Dermis microvascular lymphatic vessel endothelial cell (primary cell): ENCODE measurements around the gene SLC25A21. TPM values are rescaled to one million over a fixed set of nuclear protein-coding genes. Genes with fewer than 3 reads are reported as not detected.
A peak's percentile ranks its signal among the peaks of the same experiment; 100 is the strongest.

Experiments used
- DNase-seq, 2 donors: peaks; one replicate each; pipeline versions ENCODE4 v3.0.0 to v3.0.0-alpha.2; 2010; ENCODE audit warnings: low read depth in 2 of 2
- total RNA-seq: library from RNA; depleted of rRNA; stranded (reverse); fragments of >200 nt; gene quantifications from 2 replicates; pipeline ENCODE4 v1.2.1, GENCODE V29; 2014

The SLC25A21 gene
- total RNA-seq, 1 donor from 2014 or later = 1.0 TPM

DNA sequence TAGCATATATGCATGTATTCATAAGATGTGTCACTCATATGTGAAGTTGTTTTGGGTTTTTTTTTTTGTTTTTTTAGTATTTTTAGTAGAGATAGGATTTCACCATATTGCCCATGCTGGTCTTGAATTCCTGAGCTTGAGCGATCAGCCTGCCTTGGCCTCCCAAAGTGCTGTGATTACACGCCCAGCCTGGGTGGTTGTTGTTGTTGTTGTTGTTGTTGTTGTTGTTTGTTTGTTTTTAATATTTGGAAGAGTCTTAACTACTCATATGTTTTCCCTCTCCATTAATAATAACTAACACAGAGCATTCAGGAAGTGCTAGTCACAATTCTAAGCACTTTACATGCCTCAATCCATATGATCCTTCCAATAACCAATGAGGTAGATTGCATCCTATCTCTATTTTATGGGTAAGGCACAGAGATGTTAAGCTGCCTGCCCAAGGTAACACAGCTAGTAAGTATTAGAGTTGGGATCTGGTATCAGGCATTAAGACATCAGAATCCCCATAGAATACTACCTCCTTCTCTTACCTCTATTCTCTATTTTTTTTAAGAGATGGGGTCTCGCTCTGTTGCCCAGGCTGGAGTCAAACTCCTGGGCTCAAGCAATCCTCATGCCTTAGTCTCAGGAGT, 27.6 kb downstream of the SLC25A21 start:
- DNase-seq = no peak

DNA sequence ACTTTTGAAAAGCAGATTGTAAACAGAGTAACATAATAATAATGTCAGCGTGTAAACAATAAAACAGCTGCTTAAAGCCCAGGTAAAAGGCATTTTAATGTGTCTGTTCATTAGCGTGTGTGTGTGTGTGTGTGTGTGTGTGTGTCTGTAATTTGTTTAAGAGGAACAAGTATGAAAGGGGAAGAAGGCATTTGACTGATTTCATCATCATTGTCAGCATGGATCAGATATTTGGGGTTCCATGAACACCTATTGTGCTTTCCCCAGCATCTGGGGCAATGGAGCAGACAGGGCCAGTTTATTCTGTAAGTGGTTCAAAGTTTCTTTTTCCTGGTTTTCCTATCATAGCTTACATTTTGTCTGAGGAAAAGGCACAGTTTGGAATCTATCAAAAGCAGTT, 28.9 kb downstream of the SLC25A21 start:
- no peak for DNase-seq

DNA sequence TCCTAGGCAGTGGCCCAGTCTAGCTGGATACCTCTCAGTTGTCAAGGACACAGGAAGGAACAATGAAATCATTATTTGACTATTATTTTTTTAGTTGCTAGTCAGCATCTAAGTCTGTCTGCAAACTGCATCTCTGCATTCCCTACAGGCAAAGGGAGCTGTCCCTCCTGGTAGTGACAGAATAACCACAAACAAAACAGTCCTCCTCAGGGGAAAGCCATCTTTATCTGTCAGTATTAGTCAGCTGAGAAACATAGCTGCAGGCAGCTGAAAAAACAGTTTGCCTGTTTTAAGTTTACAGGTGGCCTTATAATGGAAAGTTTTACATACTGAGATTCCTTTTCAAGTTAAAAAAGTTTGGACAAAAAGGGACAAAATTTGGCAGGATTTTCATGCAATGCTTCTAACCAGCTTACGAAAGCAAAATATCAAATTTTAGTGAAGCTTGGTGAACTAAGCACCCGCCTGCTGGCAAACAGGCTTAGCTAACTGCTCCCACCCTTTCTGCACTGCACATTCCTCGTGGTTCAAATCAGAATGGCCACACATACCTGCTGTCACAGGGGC, 29.5 kb downstream of the SLC25A21 start:
- DNase-seq = peak; percentile 41 to 43

- DNase-seq = no peak
Measured at GRCh38 chr14:37140176-37140575, 32.2 kb downstream of the SLC25A21 start.

- no peak for DNase-seq
Measured at GRCh38 chr14:37139710-37140109, 32.7 kb downstream of the SLC25A21 start.

DNA sequence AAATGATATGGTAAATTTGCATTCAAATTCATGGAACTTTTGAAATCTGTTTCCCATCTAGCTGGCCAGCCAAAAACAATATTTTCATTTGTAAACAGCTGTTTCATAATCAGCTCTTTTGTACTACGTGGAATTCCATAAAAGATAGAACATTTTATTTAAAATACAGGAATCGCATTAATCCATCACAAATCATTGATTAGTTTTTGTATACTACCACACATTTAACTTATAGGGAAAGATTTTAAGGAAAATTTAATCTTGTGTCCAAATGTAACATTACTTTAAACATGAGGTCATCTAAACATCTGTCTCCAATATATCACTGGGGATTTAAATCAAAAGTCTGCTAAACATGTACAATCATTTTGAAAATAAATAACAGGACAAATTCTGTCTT, 33.5 kb downstream of the SLC25A21 start:
- DNase-seq = no peak

GRCh38 chr14:37133284-37133913, 39.0 kb downstream of the SLC25A21 start:
- DNase-seq = no peak

DNA sequence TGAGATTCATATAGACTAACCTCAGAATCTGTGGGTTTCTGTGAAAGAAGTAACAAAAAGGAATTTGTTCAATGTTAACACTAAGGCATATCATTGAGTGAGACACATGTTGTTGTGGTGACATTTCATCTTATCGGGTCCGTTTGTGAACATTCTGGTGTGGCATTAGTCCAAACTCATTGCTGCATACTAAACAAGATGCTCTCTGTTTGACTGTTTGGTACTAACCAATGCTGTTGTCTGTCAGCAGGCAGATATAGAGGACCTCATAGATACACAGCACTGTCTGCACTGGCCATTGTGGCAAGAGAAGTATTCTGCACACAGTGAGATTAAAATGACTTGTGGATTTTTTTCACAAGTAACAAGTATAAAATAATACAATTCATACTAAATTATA, 41.2 kb downstream of the SLC25A21 start:
- DNase-seq = no peak

- no peak for DNase-seq
Measured at GRCh38 chr14:37129047-37129446, 43.4 kb downstream of the SLC25A21 start.

DNA sequence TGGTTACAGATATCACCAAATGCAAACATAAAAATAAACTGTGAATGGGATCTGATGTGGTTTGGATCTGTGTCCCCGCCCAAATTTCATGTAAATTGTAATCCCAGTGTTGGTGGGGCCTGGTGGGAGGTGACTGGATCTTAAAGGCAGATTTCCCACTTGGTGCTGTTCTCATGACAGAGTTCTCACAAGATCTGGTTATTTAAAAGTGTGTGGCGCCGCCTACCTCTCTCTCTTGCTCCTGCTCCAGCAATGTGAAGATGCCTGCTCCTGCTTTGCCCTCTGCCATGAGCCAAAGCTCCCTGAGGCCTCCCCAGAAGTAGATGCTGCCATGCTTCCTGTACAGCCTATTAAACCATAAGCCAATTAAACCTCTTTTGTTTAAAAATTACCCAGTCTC, 47.8 kb downstream of the SLC25A21 start:
- DNase-seq = no peak

- DNase-seq = no peak
Measured at GRCh38 chr14:37122919-37123639, 49.3 kb downstream of the SLC25A21 start.

DNA sequence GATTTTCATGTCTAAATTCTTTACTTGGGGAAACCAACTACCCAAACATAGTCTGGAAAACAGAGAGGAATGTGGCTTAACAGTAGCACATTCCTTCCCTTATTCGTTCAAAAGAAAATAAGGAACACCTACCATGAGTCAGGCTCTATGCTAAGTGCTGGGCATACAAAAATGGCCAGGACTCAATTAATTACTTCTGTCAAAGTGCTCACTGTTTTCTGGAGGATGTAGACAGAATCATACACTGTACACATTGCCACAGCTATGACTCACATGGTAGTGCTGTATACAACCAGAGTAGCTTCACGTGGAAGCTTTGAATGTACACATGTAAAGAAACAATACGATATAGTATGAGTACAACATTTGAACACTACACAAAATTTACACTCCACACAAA, 50.1 kb downstream of the SLC25A21 start:
- peak in 1 of 2 donors; percentile 64 for DNase-seq

GRCh38 chr14:37118673-37119366, 53.6 kb downstream of the SLC25A21 start:
- no peak for DNase-seq

GRCh38 chr14:37116933-37117849, 55.2 kb downstream of the SLC25A21 start:
- DNase-seq = peak; percentile 20 to 65

DNA sequence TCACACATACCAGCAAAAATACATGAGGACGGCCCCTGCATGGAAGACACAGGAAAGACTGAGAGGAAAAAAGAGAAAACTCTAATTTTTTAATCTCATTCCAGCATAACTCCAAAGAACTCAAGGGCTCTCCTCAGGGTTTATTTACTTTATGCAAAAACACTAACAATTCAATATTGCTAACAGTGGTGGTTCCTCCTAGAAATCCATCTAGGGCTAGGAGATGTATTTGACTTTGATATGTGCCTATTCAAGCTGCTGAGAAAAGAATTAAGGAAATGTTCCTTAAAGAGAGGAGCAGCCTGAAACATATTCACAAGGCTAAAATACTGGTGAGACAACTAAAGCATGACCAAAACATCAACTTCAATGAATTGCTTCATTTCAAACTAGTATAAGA, 57.0 kb downstream of the SLC25A21 start:
- DNase-seq = no peak

DNA sequence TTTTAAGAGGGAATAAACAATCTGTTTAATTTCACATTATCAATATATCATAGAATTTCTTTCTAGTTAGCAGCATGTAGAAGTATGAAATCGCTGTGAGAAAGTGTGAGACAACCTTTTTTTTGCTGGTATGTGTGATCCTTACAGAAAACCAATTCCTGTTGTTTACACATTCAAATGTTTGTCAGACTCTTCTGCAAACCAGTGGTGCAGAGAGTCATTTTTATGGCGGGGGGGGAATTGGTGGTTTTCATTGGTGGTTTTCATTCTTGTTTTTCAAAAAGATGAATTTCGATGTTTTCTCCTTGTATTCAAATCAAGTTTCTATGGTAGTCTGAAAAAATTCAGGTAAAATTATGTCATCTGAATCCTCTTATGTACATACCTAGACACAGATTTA, 57.8 kb downstream of the SLC25A21 start:
- DNase-seq = no peak

GRCh38 chr14:37114002-37114401, 58.4 kb downstream of the SLC25A21 start:
- no peak for DNase-seq

DNA sequence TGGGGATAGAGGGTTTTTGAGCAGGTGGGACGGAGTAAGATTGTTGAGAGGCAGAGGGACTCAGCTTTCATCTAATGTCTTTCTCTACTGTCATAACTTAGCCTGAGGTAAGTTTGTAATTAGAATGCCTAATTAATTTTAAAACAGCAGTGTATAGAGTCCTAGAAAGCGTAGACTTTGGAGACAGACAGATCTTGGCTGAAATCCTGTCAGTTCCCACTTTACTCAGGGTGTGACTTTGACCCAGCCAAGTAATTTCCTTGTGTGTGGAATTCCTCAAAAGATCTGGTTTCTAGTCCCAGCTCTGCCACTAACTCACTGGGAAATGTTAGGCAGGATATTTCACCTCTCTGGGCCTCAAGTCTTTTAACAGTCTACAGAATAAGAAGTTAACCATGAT, 74.3 kb downstream of the SLC25A21 start:
- DNase-seq = no peak

DNA sequence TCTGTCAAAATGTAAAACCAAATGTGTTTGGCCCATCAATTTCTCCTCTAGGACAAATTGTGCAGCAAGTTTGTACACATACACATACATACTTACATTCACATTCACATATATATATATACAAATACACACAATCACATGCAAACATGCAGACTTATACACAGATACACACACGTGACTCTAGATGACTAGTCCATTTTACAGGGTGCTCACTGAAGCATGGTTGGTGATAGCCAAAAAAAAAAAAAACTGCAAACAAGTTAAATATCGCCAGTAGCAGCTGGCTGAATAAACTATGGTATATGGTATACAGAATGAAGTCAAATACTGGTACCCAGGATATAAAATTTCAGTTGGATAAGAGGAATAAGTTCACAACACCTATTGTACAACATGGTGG, 77.9 kb downstream of the SLC25A21 start:
- DNase-seq = no peak

DNA sequence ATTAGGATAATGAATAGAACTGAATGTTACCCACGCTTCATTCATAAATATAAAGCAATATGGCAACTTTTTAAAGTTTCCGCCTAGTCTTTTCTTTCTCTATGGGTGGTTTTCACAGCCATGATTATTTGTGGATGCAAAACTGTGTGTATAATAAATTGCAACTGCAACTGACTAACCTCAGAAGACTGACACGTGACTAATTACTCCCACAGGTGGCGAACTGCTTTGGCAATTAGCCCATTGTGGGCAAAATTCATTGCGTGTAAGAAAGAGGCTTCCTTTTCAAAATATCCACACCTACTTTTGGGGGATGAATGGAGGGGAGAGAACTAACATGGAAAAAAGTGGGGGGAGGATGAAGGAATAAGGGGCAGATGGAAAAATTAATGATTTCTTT, 79.0 kb downstream of the SLC25A21 start:
- DNase-seq = no peak

DNA sequence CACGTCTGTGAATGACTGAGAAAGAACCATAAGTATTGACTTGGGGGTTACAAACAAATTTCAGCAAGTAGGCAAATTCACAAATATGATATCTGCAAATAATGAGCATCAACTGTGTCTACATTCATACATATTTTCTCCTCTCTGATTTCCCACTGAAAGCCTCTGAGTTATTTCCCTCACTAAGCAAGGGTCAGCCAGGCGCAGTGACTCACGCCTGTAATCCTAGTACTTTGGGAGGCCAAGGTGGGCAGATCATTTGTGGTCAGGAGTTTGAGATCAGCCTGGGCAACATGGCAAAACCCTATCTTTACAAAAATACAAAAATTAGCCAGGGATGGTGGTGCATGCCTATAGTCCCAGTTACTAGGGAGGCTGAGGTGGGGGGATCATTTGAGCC, 80.8 kb downstream of the SLC25A21 start:
- DNase-seq = no peak
